HepG2 (cell line): ENCODE measurements around the gene TBC1D14.

ENCODE experiments used
- CBX2 ChIP-seq, 2 experiments: fragments of 200-600 bp in 1 of 2; sonication (generic); formaldehyde crosslinking in 1 of 2; IDR thresholded peaks; 2 replicates each; pipeline versions ENCODE4 v1.7.0 to v1.8.1; 2018 to 2022; ENCODE audit warnings: low read depth in 2 of 2, low read length in 1 of 2, mild to moderate bottlenecking in 1 of 2, missing genetic modification reagents in 1 of 2
- FOXM1 ChIP-seq: sonication (generic); formaldehyde crosslinking; IDR thresholded peaks from 2 replicates; pipeline ENCODE4 v1.5.0; 2020; ENCODE audit warnings: missing genetic modification reagents
- KDM5B ChIP-seq: sonication (generic); formaldehyde crosslinking; IDR thresholded peaks from 2 replicates; pipeline ENCODE4 v1.4.0; 2020; ENCODE audit warnings: missing genetic modification reagents, mild to moderate bottlenecking, borderline replicate concordance
- KDM6A ChIP-seq: IDR thresholded peaks from 2 replicates; pipeline ENCODE4 v1.6.1; 2016; ENCODE audit warnings: low read depth
- SMAD1 ChIP-seq: sonication (generic); formaldehyde crosslinking; IDR thresholded peaks from 2 replicates; pipeline ENCODE4 v1.4.0; 2020; ENCODE audit warnings: missing genetic modification reagents, low read depth, mild to moderate bottlenecking, borderline replicate concordance
- SSRP1 ChIP-seq: IDR thresholded peaks from 2 replicates; pipeline ENCODE4 v1.6.1; 2016; ENCODE audit warnings: control low read depth
- ZNF451 ChIP-seq: sonication (generic); formaldehyde crosslinking; IDR thresholded peaks from 2 replicates; pipeline ENCODE4 v1.5.0; 2020; ENCODE audit warnings: mild to moderate bottlenecking, missing genetic modification reagents
- TF ChIP-seq, protein P1 (sequence below): sonication (generic); formaldehyde crosslinking; IDR thresholded peaks from 2 replicates; pipeline ENCODE4 v1.5.0; 2020; ENCODE audit warnings: mild to moderate bottlenecking, missing genetic modification reagents, moderate library complexity
- TF ChIP-seq, protein P2 (sequence below): IDR thresholded peaks from 2 replicates; pipeline ENCODE4 v1.6.1; 2016; ENCODE audit warnings: low read depth, borderline replicate concordance
- TF ChIP-seq, protein P3 (sequence below): sonication (generic); formaldehyde crosslinking; IDR thresholded peaks from 2 replicates; pipeline ENCODE4 v1.5.1; 2020; ENCODE audit warnings: mild to moderate bottlenecking, missing genetic modification reagents

DNA sequence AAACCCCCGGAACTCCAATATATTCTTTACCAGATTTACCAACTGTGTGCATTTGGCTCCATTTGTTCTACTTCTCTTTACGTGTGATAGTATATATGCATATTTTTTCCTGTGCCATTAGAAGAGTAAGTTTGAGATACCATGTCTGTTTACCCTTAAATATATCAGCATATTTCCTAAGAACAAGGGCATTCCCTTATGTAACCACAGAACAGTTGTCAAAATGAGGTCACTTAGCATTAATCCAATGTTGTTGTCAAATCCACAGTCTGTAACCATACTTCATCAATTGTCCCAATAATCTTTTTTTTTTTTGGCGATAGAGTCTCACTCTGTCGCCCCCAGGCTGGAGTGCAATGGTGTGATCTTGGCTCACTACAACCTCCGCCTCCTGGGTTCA, 55.2 kb downstream of the TBC1D14 start:
- TF ChIP-seq KDM5B (CRISPR knock-in tag): no peak
- TF ChIP-seq KDM6A (CRISPR knock-in tag): no peak
- TF ChIP-seq, protein P1, sequence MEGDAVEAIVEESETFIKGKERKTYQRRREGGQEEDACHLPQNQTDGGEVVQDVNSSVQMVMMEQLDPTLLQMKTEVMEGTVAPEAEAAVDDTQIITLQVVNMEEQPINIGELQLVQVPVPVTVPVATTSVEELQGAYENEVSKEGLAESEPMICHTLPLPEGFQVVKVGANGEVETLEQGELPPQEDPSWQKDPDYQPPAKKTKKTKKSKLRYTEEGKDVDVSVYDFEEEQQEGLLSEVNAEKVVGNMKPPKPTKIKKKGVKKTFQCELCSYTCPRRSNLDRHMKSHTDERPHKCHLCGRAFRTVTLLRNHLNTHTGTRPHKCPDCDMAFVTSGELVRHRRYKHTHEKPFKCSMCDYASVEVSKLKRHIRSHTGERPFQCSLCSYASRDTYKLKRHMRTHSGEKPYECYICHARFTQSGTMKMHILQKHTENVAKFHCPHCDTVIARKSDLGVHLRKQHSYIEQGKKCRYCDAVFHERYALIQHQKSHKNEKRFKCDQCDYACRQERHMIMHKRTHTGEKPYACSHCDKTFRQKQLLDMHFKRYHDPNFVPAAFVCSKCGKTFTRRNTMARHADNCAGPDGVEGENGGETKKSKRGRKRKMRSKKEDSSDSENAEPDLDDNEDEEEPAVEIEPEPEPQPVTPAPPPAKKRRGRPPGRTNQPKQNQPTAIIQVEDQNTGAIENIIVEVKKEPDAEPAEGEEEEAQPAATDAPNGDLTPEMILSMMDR (CRISPR knock-in tag): no peak
- no peak for TF ChIP-seq SSRP1 (CRISPR knock-in tag)
- no peak for TF ChIP-seq SMAD1
- TF ChIP-seq ZNF451: no peak
- TF ChIP-seq CBX2 (IDR thresholded peaks at IDR 0.05; ENCODE audit: low read depth, low read length): no peak
- no peak for TF ChIP-seq CBX2 (CRISPR knock-in tag; IDR thresholded peaks at IDR 0.05; ENCODE audit: low read depth)
- TF ChIP-seq, protein P2, sequence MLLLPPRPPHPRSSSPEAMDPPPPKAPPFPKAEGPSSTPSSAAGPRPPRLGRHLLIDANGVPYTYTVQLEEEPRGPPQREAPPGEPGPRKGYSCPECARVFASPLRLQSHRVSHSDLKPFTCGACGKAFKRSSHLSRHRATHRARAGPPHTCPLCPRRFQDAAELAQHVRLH: no peak
- TF ChIP-seq, protein P3, sequence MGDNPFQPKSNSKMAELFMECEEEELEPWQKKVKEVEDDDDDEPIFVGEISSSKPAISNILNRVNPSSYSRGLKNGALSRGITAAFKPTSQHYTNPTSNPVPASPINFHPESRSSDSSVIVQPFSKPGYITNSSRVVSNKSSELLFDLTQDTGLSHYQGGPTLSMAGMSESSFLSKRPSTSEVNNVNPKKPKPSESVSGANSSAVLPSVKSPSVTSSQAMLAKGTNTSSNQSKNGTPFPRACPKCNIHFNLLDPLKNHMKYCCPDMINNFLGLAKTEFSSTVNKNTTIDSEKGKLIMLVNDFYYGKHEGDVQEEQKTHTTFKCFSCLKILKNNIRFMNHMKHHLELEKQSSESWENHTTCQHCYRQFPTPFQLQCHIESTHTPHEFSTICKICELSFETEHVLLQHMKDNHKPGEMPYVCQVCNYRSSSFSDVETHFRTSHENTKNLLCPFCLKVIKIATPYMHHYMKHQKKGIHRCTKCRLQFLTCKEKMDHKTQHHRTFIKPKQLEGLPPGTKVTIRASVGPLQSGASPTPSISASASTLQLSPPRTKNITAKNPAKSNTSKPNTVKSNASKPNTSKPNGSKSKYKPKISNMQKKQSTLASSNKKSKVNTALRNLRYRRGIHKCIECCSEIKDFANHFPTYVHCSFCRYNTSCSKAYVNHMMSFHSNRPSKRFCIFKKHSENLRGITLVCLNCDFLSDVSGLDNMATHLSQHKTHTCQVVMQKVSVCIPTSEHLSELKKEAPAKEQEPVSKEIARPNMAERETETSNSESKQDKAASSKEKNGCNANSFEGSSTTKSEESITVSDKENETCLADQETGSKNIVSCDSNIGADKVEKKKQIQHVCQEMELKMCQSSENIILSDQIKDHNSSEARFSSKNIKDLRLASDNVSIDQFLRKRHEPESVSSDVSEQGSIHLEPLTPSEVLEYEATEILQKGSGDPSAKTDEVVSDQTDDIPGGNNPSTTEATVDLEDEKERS: no peak
- TF ChIP-seq FOXM1 (CRISPR knock-in tag): no peak
